Liver (tissue), 3 donors: ENCODE measurements around the gene LDLRAD1.
"Not testable (repeated sequence)": the region's sequence is repeated elsewhere in the genome, so short reads cannot be mapped to it uniquely, and the experiment has no call there.

Source experiments
- CTCF ChIP-seq: fragments of 150-350 bp; IDR thresholded peaks from 2 replicates; pipeline ENCODE4 v1.5.1; 2017; ENCODE audit warnings: improper control_type of control experiment, low read depth, low read length; ENCODE audit not compliant: missing input control
- FOXA1 ChIP-seq: IDR thresholded peaks from 2 replicates; pipeline ENCODE4 v1.6.1; 2016; ENCODE audit warnings: antibody characterized with exemption
- HNF4G ChIP-seq: IDR thresholded peaks from 2 replicates; pipeline ENCODE4 v1.6.1; 2016; ENCODE audit warnings: antibody characterized with exemption
- MAX ChIP-seq: IDR thresholded peaks from 2 replicates; pipeline ENCODE4 v1.6.1; 2016; ENCODE audit warnings: antibody characterized with exemption
- RAD21 ChIP-seq, 2 donors: IDR thresholded peaks; 2 replicates each; pipeline ENCODE4 v1.6.1; 2016; ENCODE audit warnings: antibody characterized with exemption in 2 of 2, mild to moderate bottlenecking in 2 of 2
- RXRA ChIP-seq, 2 donors: IDR thresholded peaks; 2 replicates each; pipeline ENCODE4 v1.6.1; 2017 to 2018; ENCODE audit warnings: antibody characterized with exemption in 2 of 2, mild to moderate bottlenecking in 1 of 2
- SP1 ChIP-seq: IDR thresholded peaks from 2 replicates; pipeline ENCODE4 v1.6.1; 2018; ENCODE audit warnings: antibody characterized with exemption, mild to moderate bottlenecking
- TAF1 ChIP-seq: conservative IDR thresholded peaks from 2 replicates; pipeline ENCODE4 v1.6.1; 2016; ENCODE audit warnings: antibody characterized with exemption, mild to moderate bottlenecking
- YY1 ChIP-seq: IDR thresholded peaks from 2 replicates; pipeline ENCODE4 v1.6.1; 2016; ENCODE audit warnings: antibody characterized with exemption, mild to moderate bottlenecking
- TF ChIP-seq, protein P1 (sequence below): IDR thresholded peaks from 2 replicates; pipeline ENCODE4 v1.6.1; 2016; ENCODE audit warnings: antibody characterized with exemption
- TF ChIP-seq, protein P2 (sequence below): IDR thresholded peaks from 2 replicates; pipeline ENCODE4 v1.6.1; 2016; ENCODE audit warnings: antibody characterized with exemption
- TF ChIP-seq, protein P3 (sequence below): IDR thresholded peaks from 2 replicates; pipeline ENCODE4 v1.6.1; 2016; ENCODE audit warnings: antibody characterized with exemption, mild to moderate bottlenecking
- donor health status: healthy.
- donor health status: healthy.

DNA sequence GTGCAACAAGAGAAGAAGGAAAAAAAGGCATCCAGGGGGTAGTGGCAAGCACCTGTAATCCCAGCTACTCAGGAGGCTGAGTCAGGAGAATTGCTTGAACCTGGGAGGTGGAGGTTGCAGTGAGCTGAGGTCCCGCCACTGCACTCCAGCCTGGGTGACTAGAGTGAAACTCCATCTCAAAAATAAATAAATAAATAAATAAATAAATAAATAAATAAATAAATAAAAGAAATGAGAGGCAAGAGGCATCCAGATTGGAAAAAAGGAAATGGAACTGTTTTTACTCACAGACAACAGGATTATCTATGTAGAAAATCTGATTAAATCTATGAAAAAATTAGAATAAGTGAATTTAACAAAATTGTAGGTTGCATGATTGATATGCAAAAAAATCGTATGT lies 23.5 kb downstream of the LDLRAD1 start:
- TF ChIP-seq RXRA (IDR thresholded peaks at IDR 0.05); CTCF; HNF4G; YY1; TAF1; MAX; SP1; RAD21 (IDR thresholded peaks at IDR 0.05); FOXA1: not testable (repeated sequence)
- TF ChIP-seq, protein P1, sequence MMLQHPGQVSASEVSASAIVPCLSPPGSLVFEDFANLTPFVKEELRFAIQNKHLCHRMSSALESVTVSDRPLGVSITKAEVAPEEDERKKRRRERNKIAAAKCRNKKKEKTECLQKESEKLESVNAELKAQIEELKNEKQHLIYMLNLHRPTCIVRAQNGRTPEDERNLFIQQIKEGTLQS, result not testable (repeated sequence)
- TF ChIP-seq, protein P2, sequence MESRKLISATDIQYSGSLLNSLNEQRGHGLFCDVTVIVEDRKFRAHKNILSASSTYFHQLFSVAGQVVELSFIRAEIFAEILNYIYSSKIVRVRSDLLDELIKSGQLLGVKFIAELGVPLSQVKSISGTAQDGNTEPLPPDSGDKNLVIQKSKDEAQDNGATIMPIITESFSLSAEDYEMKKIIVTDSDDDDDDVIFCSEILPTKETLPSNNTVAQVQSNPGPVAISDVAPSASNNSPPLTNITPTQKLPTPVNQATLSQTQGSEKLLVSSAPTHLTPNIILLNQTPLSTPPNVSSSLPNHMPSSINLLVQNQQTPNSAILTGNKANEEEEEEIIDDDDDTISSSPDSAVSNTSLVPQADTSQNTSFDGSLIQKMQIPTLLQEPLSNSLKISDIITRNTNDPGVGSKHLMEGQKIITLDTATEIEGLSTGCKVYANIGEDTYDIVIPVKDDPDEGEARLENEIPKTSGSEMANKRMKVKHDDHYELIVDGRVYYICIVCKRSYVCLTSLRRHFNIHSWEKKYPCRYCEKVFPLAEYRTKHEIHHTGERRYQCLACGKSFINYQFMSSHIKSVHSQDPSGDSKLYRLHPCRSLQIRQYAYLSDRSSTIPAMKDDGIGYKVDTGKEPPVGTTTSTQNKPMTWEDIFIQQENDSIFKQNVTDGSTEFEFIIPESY, result not testable (repeated sequence)
- TF ChIP-seq, protein P3, sequence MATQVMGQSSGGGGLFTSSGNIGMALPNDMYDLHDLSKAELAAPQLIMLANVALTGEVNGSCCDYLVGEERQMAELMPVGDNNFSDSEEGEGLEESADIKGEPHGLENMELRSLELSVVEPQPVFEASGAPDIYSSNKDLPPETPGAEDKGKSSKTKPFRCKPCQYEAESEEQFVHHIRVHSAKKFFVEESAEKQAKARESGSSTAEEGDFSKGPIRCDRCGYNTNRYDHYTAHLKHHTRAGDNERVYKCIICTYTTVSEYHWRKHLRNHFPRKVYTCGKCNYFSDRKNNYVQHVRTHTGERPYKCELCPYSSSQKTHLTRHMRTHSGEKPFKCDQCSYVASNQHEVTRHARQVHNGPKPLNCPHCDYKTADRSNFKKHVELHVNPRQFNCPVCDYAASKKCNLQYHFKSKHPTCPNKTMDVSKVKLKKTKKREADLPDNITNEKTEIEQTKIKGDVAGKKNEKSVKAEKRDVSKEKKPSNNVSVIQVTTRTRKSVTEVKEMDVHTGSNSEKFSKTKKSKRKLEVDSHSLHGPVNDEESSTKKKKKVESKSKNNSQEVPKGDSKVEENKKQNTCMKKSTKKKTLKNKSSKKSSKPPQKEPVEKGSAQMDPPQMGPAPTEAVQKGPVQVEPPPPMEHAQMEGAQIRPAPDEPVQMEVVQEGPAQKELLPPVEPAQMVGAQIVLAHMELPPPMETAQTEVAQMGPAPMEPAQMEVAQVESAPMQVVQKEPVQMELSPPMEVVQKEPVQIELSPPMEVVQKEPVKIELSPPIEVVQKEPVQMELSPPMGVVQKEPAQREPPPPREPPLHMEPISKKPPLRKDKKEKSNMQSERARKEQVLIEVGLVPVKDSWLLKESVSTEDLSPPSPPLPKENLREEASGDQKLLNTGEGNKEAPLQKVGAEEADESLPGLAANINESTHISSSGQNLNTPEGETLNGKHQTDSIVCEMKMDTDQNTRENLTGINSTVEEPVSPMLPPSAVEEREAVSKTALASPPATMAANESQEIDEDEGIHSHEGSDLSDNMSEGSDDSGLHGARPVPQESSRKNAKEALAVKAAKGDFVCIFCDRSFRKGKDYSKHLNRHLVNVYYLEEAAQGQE, result not testable (repeated sequence)
